ENCODE measurements around the gene ULBP3.
"Not testable (repeated sequence)": the region's sequence is repeated elsewhere in the genome, so short reads cannot be mapped to it uniquely, and the experiment has no call there.

The ULBP3 gene

GRCh38 chr6:150065083-150065482 lies 3.8 kb downstream of the ULBP3 start:
- Histone ChIP-seq H3K27me3 (ENCODE audit: insufficient read depth, poor library complexity, severe bottlenecking) (peaks cover 18% of the 10 kb centered on the region), H3K4me3 (replicated peaks; ENCODE audit: insufficient read depth, low read length) (no peak overlapping the region), H3K27ac (replicated peaks) (no peak overlapping the region)
- TF ChIP-seq CTCF (IDR thresholded peaks at IDR 0.05; ENCODE audit: insufficient read depth, low read length) (no peak), REST (IDR thresholded peaks at IDR 0.05; ENCODE audit: insufficient replicate concordance, low read depth) (no peak), GABPA (IDR thresholded peaks at IDR 0.05; ENCODE audit: low read depth) (no peak), POLR2AphosphoS5 (IDR thresholded peaks at IDR 0.05; ENCODE audit: low read depth) (no peak), SPI1 (IDR thresholded peaks at IDR 0.05; ENCODE audit: borderline replicate concordance, low read depth) (no peak)
- DNase-seq (ENCODE audit: low read depth in 1 of 2, low spot score in 1 of 2) = no peak

- no peak for TF ChIP-seq POLR2AphosphoS5 (IDR thresholded peaks at IDR 0.05; ENCODE audit: low read depth)
- Histone ChIP-seq H3K27ac (replicated peaks) (no peak overlapping the region), H3K4me3 (replicated peaks; ENCODE audit: insufficient read depth, low read length) (no peak overlapping the region), H3K27me3 (ENCODE audit: insufficient read depth, poor library complexity, severe bottlenecking) (peaks cover 7% of the 10 kb centered on the region)
- no peak for DNase-seq (ENCODE audit: low read depth in 1 of 2, low spot score in 1 of 2)
Measured at GRCh38 chr6:150063640-150064039, 5.3 kb downstream of the ULBP3 start.

- DNase-seq (ENCODE audit: low read depth in 1 of 2, low spot score in 1 of 2); H3K27ac ChIP-seq (replicated peaks); H3K27me3 ChIP-seq (ENCODE audit: insufficient read depth, poor library complexity, severe bottlenecking); H3K4me3 ChIP-seq (replicated peaks; ENCODE audit: insufficient read depth, low read length): not testable (repeated sequence)
Measured at GRCh38 chr6:150059973-150060372, 8.9 kb downstream of the ULBP3 start.

GRCh38 chr6:150058986-150059385 lies 9.9 kb downstream of the ULBP3 start:
- Histone ChIP-seq H3K27me3 (ENCODE audit: insufficient read depth, poor library complexity, severe bottlenecking) (peaks cover 3% of the 10 kb centered on the region), H3K27ac (replicated peaks) (no peak overlapping the region), H3K4me3 (replicated peaks; ENCODE audit: insufficient read depth, low read length) (no peak overlapping the region)
- no peak for DNase-seq (ENCODE audit: low read depth in 1 of 2, low spot score in 1 of 2)
- TF ChIP-seq SPI1 (IDR thresholded peaks at IDR 0.05; ENCODE audit: borderline replicate concordance, low read depth) (no peak), POLR2AphosphoS5 (IDR thresholded peaks at IDR 0.05; ENCODE audit: low read depth) (no peak), GABPA (IDR thresholded peaks at IDR 0.05; ENCODE audit: low read depth) (no peak), CTCF (IDR thresholded peaks at IDR 0.05; ENCODE audit: insufficient read depth, low read length) (no peak), REST (IDR thresholded peaks at IDR 0.05; ENCODE audit: insufficient replicate concordance, low read depth) (no peak)

- peaks cover 3% of the 10 kb centered on the region for H3K27me3 ChIP-seq (ENCODE audit: insufficient read depth, poor library complexity, severe bottlenecking)
- H3K4me3 ChIP-seq (replicated peaks; ENCODE audit: insufficient read depth, low read length) = no peak overlapping the region
- H3K27ac ChIP-seq (replicated peaks) = no peak overlapping the region
- DNase-seq (ENCODE audit: low read depth in 1 of 2, low spot score in 1 of 2) = no peak
- no peak for TF ChIP-seq POLR2AphosphoS5 (IDR thresholded peaks at IDR 0.05; ENCODE audit: low read depth)
- TF ChIP-seq CTCF (IDR thresholded peaks at IDR 0.05; ENCODE audit: insufficient read depth, low read length) = no peak
- TF ChIP-seq SPI1 (IDR thresholded peaks at IDR 0.05; ENCODE audit: borderline replicate concordance, low read depth) = no peak
- TF ChIP-seq REST (IDR thresholded peaks at IDR 0.05; ENCODE audit: insufficient replicate concordance, low read depth) = no peak
- TF ChIP-seq GABPA (IDR thresholded peaks at IDR 0.05; ENCODE audit: low read depth) = no peak
Measured at GRCh38 chr6:150058231-150058792, 10.6 kb downstream of the ULBP3 start.
